GM18951 (cell line): ENCODE results near the gene FHL1.
"Not testable (repeated sequence)": the region's sequence is repeated elsewhere in the genome, so short reads cannot be mapped to it uniquely, and the experiment has no call there.

Experiments used
- POLR2A ChIP-seq: IDR thresholded peaks from 4 replicates; pipeline ENCODE4 v1.6.1; 2011; ENCODE audit warnings: mild to moderate bottlenecking; ENCODE audit not compliant: insufficient read length, insufficient read depth; ENCODE audit errors: extremely low read depth
- in situ Hi-C: fragments of 300-500 bp; cut with MboI; formaldehyde crosslinking; loops from one replicate; pipeline ENCODE4 v1.12.0; 2022; ENCODE audit warnings: low sequenced_read_pairs, mixed read lengths, inconsistent platforms; ENCODE audit not compliant: unreplicated experiment

FHL1 gene

DNA sequence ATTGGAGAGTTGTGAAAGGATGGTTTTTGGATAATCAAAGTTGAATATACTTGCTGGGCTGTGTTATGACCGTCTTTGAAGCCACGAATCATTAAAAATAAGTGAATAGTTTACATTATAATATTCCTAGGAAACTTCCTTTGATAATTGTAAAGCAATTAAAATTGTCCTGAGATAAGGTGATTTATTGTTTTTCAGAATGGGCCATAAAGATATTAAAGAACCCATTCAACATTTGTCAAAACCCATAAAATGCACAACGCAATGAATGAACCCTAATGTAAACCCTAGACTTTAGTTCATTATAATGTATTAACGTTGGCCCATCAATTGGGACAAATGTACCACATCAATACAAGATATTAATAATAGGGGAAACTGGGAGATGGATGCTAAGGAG lies 11.4 kb downstream of the FHL1 start:
- in situ Hi-C loops: no loop called here
- no peak for TF ChIP-seq POLR2A

- TF ChIP-seq POLR2A: no peak
- in situ Hi-C loops: no loop called here
Measured at GRCh38 chrX:136159611-136160025, 12.3 kb downstream of the FHL1 start.

DNA sequence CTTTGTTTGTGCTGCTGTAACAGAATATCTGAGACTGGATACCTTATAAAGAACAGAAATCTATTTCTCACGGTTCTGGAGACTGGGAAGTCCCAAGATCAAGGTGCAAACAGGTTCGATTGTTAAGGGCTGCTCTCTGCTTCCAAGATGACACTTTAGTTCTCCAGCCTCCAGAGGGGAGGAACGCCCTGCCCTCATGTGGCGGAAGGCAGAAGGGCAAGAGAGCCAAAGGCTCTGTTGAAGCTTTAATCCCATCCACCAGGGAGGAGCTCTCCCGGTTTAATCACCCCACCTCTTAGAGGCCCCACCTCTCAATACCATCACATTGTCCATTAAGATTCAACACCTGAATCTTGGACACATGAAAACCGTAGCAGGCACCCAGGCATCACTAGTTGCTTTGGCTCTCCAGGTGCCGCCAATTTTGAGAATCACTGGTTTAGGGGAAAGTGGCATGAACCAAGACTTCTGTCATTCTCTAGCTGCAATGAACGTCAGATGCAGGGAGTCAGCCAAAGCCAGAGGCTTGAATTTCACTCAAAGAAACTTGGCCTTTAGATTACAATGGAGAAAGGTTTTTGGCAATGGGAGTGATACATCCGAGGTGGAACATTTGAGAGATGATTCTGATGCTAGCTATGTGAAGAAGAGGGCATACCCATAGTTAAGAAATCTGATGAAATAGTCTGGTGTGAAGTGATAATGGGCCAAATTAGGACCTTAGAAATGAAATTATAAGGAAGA lies 15.7 kb downstream of the FHL1 start:
- TF ChIP-seq POLR2A: no peak
- in situ Hi-C loops: no loop called here

- TF ChIP-seq POLR2A: no peak
- in situ Hi-C loops: no loop called here
Measured at GRCh38 chrX:136163689-136164088, 16.4 kb downstream of the FHL1 start.

DNA sequence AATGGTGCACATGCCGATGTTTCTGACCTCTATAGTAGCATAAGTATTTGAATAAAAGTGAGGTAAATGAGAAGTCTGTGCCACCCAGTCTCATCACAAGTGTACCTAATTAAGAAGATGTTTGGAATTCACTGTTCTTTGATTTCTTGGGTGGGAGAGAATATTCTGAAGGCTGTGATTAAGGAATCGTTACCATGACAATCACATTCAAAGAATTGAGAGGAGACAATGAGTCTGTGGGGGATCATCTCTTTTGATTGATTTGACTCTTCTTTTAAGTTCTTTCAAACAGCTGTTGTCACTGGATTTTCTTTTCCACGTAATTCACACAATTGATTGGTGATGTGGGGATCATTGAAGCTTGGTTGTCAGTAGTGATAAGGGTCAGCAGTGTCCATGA lies 18.1 kb downstream of the FHL1 start:
- no peak for TF ChIP-seq POLR2A
- in situ Hi-C loops: no loop called here

DNA sequence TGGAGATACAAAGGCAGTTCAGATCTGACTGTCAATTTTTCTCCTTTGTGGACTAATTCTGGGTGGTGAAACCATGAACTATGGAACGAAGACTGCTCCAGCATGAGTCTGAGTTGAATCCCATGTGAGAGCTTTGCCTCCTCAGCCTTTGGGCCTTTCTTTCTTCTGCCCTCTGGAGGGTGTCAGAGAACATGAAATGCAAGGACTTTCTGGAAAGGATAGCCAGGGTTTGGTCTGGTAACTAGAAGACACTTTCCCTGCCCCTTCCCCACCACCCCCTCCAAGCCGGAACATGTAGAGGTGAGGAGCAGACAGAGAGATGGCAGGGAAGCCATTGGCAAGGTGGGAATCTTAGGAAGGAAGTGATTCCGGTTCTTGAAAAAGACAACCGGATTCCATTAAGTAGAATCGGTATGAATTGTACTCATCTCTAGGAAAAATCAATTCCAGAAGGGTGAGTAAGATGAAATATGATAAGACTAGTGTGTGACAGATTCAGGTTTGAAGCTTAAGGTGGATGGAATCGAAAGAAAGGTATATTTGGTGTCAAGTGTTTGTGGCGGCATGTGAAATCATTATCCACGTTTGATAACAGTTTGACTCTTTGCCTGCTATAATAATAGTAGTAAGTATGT lies 19.0 kb downstream of the FHL1 start:
- no peak for TF ChIP-seq POLR2A
- in situ Hi-C loops: no loop called here

GRCh38 chrX:136167989-136168388 lies 20.7 kb downstream of the FHL1 start:
- in situ Hi-C loops: not testable (repeated sequence)

- TF ChIP-seq POLR2A: no peak
- in situ Hi-C loops: no loop called here
Measured at GRCh38 chrX:136168929-136169735, 21.8 kb downstream of the FHL1 start.

GRCh38 chrX:136170139-136170800 lies 22.9 kb downstream of the FHL1 start:
- in situ Hi-C loops: no loop called here
- TF ChIP-seq POLR2A: no peak

- TF ChIP-seq POLR2A: no peak
- in situ Hi-C loops: no loop called here
Measured at GRCh38 chrX:136171420-136171819, 24.1 kb downstream of the FHL1 start.

DNA sequence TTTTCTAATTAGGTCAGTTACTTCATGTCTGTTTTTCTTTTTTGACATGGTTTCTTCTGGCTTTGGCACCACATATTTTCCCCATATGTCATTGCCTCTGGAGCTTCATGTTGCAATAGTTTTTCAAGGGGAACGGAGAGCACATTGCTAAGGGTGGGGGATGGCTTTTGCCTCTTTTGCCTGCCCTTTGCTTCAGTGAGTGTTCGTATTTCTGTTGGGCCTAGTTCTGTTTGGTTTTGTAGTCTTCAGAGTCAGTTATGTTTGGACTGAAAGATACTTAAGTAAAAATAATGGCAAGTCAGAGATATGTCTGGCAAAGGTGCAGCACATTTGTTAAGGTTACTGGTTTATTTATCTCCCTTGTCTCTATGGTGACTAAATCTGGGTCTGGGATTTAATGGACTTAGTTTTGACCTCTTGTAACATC lies 29.1 kb downstream of the FHL1 start:
- in situ Hi-C loops: no loop called here

DNA sequence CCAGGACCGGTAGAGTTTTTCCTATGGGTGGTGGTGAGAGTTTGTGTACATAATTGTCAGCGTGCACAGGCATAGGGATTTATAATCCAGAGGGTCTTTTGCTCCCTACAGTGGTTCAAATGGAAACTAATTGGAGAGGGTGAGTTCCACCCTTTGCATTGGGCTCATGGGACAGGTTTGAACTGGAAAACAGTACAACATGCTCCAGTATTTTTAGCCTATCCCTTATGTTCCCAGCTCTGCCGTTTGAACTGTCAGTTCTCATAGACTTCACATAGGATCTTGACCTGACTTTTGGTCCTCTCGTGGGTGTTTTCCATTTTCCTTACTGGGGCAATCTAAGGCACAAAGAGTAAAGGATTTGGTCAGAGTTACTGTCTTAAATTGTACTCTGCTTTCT lies 31.8 kb downstream of the FHL1 start:
- TF ChIP-seq POLR2A: no peak
- in situ Hi-C loops: no loop called here

More for the DNA sequence above, 29.1 kb downstream of the FHL1 start:
- no peak for TF ChIP-seq POLR2A

GRCh38 chrX:136182414-136182813 lies 35.1 kb downstream of the FHL1 start:
- TF ChIP-seq POLR2A: no peak
- in situ Hi-C loops: no loop called here

- TF ChIP-seq POLR2A: no peak
- in situ Hi-C loops: no loop called here
Measured at GRCh38 chrX:136183172-136183571, 35.8 kb downstream of the FHL1 start.

- in situ Hi-C loops: no loop called here
- TF ChIP-seq POLR2A: no peak
Measured at GRCh38 chrX:136183917-136184316, 36.6 kb downstream of the FHL1 start.
